Stimulated activated CD4-positive, alpha-beta T cell treated with anti-CD3 and anti-CD28 coated beads, TNF-alpha, amount 100 ng/mL, for 24 hours (primary cell): ENCODE results near the gene TSHZ2.
"Not testable (repeated sequence)": the region's sequence is repeated elsewhere in the genome, so short reads cannot be mapped to it uniquely, and the experiment has no call there.

Experiments used
- DNase-seq, 3 experiments: peaks; one replicate each; pipeline ENCODE4 v3.0.0-alpha.2; 2020; ENCODE audit warnings: low read depth in 3 of 3

The TSHZ2 gene

GRCh38 chr20:52959125-52959524 lies 13.0 kb upstream of the TSHZ2 start:
- no peak for DNase-seq

GRCh38 chr20:52962183-52962582 lies 10.0 kb upstream of the TSHZ2 start:
- no peak for DNase-seq

GRCh38 chr20:52963131-52963530 lies 9.0 kb upstream of the TSHZ2 start:
- DNase-seq, result no peak

GRCh38 chr20:52964131-52964530 lies 8.0 kb upstream of the TSHZ2 start:
- no peak for DNase-seq

GRCh38 chr20:52965380-52965779 lies 6.8 kb upstream of the TSHZ2 start:
- DNase-seq, result no peak

- DNase-seq, result no peak
Observed at GRCh38 chr20:52965819-52966218, 6.3 kb upstream of the TSHZ2 start.

- DNase-seq, result not testable (repeated sequence)
Observed at GRCh38 chr20:52966543-52966942, 5.6 kb upstream of the TSHZ2 start.

GRCh38 chr20:52971498-52972189 lies 514 bp upstream of the TSHZ2 start:
- DNase-seq, result no peak

- peak in 2 of 3 experiments; percentile 16 to 30 for DNase-seq
Observed at GRCh38 chr20:52972965-52973819, 1.0 kb downstream of the TSHZ2 start.

GRCh38 chr20:52974179-52974594 lies 2.0 kb downstream of the TSHZ2 start:
- peak in 2 of 3 experiments; percentile 39 to 46 for DNase-seq

- peak in 2 of 3 experiments; percentile 20 to 31 for DNase-seq
Observed at GRCh38 chr20:52975029-52975732, 3.0 kb downstream of the TSHZ2 start.

GRCh38 chr20:52975803-52976531 lies 3.8 kb downstream of the TSHZ2 start:
- no peak for DNase-seq

- no peak for DNase-seq
Observed at GRCh38 chr20:52978851-52979250, 6.7 kb downstream of the TSHZ2 start.

- no peak for DNase-seq
Observed at GRCh38 chr20:52981051-52981450, 8.9 kb downstream of the TSHZ2 start.

- DNase-seq, result no peak
Observed at GRCh38 chr20:52983726-52984450, 11.7 kb downstream of the TSHZ2 start.

GRCh38 chr20:52984451-52984810 lies 12.3 kb downstream of the TSHZ2 start:
- DNase-seq, result no peak

GRCh38 chr20:52985687-52986086 lies 13.5 kb downstream of the TSHZ2 start:
- DNase-seq, result no peak

- DNase-seq, result no peak
Observed at GRCh38 chr20:52987295-52987694, 15.1 kb downstream of the TSHZ2 start.

- DNase-seq, result no peak
Observed at GRCh38 chr20:52991830-52992229, 19.7 kb downstream of the TSHZ2 start.

GRCh38 chr20:52992632-52993031 lies 20.5 kb downstream of the TSHZ2 start:
- DNase-seq, result no peak

- DNase-seq, result no peak
Observed at GRCh38 chr20:52993076-52993475, 20.9 kb downstream of the TSHZ2 start.
